ENCODE results near the gene CADPS2. TPM values are rescaled to one million over a fixed set of nuclear protein-coding genes. Genes with fewer than 3 reads are reported as not detected.

Gene CADPS2
- polyA plus RNA-seq, 1 experiment = 0.38 TPM

GRCh38 chr7:122337011-122337410, 549.2 kb downstream of the CADPS2 start:
- ChIA-PET POLR2A (interaction anchor here (0.6 kb wide), 1 partner anchor 429 kb away, joined by 9 read pairs; no protein-coding TSS in a partner anchor), CTCF (interaction anchor here (1.3 kb wide), 1 partner anchor 15 kb away, joined by 3 read pairs; no protein-coding TSS in a partner anchor)
- TF ChIP-seq CTCF (IDR thresholded peaks at IDR 0.05; ENCODE audit: insufficient read depth, low read depth, low read length) = no peak
- Histone ChIP-seq H3K36me3 (ENCODE audit: control insufficient read depth, insufficient read depth, low read length) (no peaks in the 10 kb centered on the region), H3K27me3 (ENCODE audit: control insufficient read depth, insufficient read depth, low read length) (no peaks in the 10 kb centered on the region), H3K4me3 (ENCODE audit: low read depth, low read length) (no peak overlapping the region)
- no peak for DNase-seq (ENCODE audit: low read depth)

GRCh38 chr7:122329145-122329802, 557.0 kb downstream of the CADPS2 start:
- Histone ChIP-seq H3K27me3 (ENCODE audit: control insufficient read depth, insufficient read depth, low read length) (no peaks in the 10 kb centered on the region), H3K36me3 (ENCODE audit: control insufficient read depth, insufficient read depth, low read length) (no peaks in the 10 kb centered on the region), H3K4me3 (ENCODE audit: low read depth, low read length) (no peak overlapping the region)
- no peak for TF ChIP-seq CTCF (IDR thresholded peaks at IDR 0.05; ENCODE audit: insufficient read depth, low read depth, low read length)
- ChIA-PET CTCF (no interaction called here), POLR2A (no interaction called here)
- DNase-seq (ENCODE audit: low read depth) = no peak

GRCh38 chr7:122327969-122328368, 558.3 kb downstream of the CADPS2 start:
- CTCF ChIA-PET = interaction anchor here (1.0 kb wide), 1 partner anchor 10 kb away, joined by 4 read pairs; no protein-coding TSS in a partner anchor
- TF ChIP-seq CTCF (IDR thresholded peaks at IDR 0.05; ENCODE audit: insufficient read depth, low read depth, low read length) = no peak
- no peak for DNase-seq (ENCODE audit: low read depth)
- H3K4me3 ChIP-seq (ENCODE audit: low read depth, low read length) = no peak overlapping the region
- H3K36me3 ChIP-seq (ENCODE audit: control insufficient read depth, insufficient read depth, low read length) = no peaks in the 10 kb centered on the region
- POLR2A ChIA-PET = no interaction called here
- H3K27me3 ChIP-seq (ENCODE audit: control insufficient read depth, insufficient read depth, low read length) = no peaks in the 10 kb centered on the region

GRCh38 chr7:122316467-122317388, 569.5 kb downstream of the CADPS2 start:
- no peak for DNase-seq (ENCODE audit: low read depth)

More at GRCh38 chr7:122316467-122317388, 569.5 kb downstream of the CADPS2 start:
- no peak overlapping the region for H3K4me3 ChIP-seq (ENCODE audit: low read depth, low read length)
- CTCF ChIA-PET = interaction anchor here (0.8 kb wide), 1 partner anchor 12 kb away, joined by 3 read pairs; the partner anchor contains the start of gene FEZF1
- no peak for TF ChIP-seq CTCF (IDR thresholded peaks at IDR 0.05; ENCODE audit: insufficient read depth, low read depth, low read length)
- H3K36me3 ChIP-seq (ENCODE audit: control insufficient read depth, insufficient read depth, low read length) = no peaks in the 10 kb centered on the region
- H3K27me3 ChIP-seq (ENCODE audit: control insufficient read depth, insufficient read depth, low read length) = peaks cover 31% of the 10 kb centered on the region
- POLR2A ChIA-PET = no interaction called here
